IMR-90 (cell line): Measurements from ENCODE around the gene DACH1. TPM values are rescaled to one million over a fixed set of nuclear protein-coding genes. Genes with fewer than 3 reads are reported as not detected.

ENCODE experiments used
- ATAC-seq: fragments of 200-7000 bp; cut with Tn5 transposase; 2 replicates; pipeline ENCODE4 v1.9.1; 2020; ENCODE audit warnings: low read depth, mild to moderate bottlenecking, moderate library complexity
- BruUV-seq: library from RNA; stranded (reverse); fragments of 400-500 nt; replicated peaks from 2 replicates; lab custom pipeline; 2021; lab: Mats Ljungman, UMichigan
- CTCF ChIA-PET: fragments of 300-600 bp; formaldehyde crosslinking; extraction: SDS; loops from one replicate; lab custom pipeline; 2021; ENCODE audit warnings: antibody characterized with exemption; lab: Yijun Ruan, JAX
- POLR2A ChIA-PET: fragments of 300-600 bp; sonication (Branson Sonifier 250); formaldehyde crosslinking; loops from one replicate; lab custom pipeline; 2022; ENCODE audit warnings: antibody characterized with exemption; ENCODE audit not compliant: unreplicated experiment; lab: Charles Lee
- DNase-seq: peaks from one replicate; pipeline ENCODE4 v3.0.0; 2013
- H2AFZ ChIP-seq: replicated peaks from 2 replicates; pipeline ENCODE3; 2013; ENCODE audit warnings: low read length, mild to moderate bottlenecking; ENCODE audit not compliant: poor library complexity
- H2AK5ac ChIP-seq: 2 replicates; pipeline ENCODE4 v1.6.1; 2013; ENCODE audit warnings: low read depth, low read length, inconsistent platforms
- H2AK9ac ChIP-seq: replicated peaks from 2 replicates; pipeline ENCODE3; 2013; ENCODE audit warnings: mild to moderate bottlenecking, low read depth, low read length, moderate library complexity; ENCODE audit not compliant: poor library complexity
- H2BK120ac ChIP-seq: 2 replicates; pipeline ENCODE4 v1.6.1; 2013; ENCODE audit warnings: low read depth, low read length, inconsistent platforms
- H2BK15ac ChIP-seq: 3 replicates; pipeline ENCODE4 v1.6.1; 2013; ENCODE audit warnings: low read depth, low read length, inconsistent platforms
- H2BK20ac ChIP-seq: 2 replicates; pipeline ENCODE4 v1.6.1; 2013; ENCODE audit warnings: low read depth, mild to moderate bottlenecking, inconsistent platforms, low read length, moderate library complexity
- H2BK5ac ChIP-seq: 2 replicates; pipeline ENCODE4 v1.6.1; 2013; ENCODE audit warnings: mild to moderate bottlenecking, low read depth, low read length, inconsistent platforms; ENCODE audit not compliant: poor library complexity, severe bottlenecking
- H3K14ac ChIP-seq: replicated peaks from 2 replicates; pipeline ENCODE4 v1.6.1; 2013; ENCODE audit warnings: low read depth, low read length, inconsistent platforms
- H3K18ac ChIP-seq: 2 replicates; pipeline ENCODE4 v1.6.1; 2013; ENCODE audit warnings: low read depth, low read length, control low read depth
- H3K23ac ChIP-seq: 2 replicates; pipeline ENCODE4 v1.6.1; 2013; ENCODE audit warnings: low read depth, low read length, inconsistent platforms
- H3K27ac ChIP-seq: 2 replicates; pipeline ENCODE4 v1.5.1; 2013; ENCODE audit warnings: mild to moderate bottlenecking, control low read depth, low read length; ENCODE audit not compliant: insufficient read depth
- H3K27me3 ChIP-seq: 2 replicates; pipeline ENCODE4 v1.6.1; 2013; ENCODE audit warnings: low read length; ENCODE audit not compliant: control insufficient read depth, insufficient read depth
- H3K36me3 ChIP-seq: 2 replicates; pipeline ENCODE4 v1.6.1; 2013; ENCODE audit warnings: low read length, mixed read lengths; ENCODE audit not compliant: control insufficient read depth, insufficient read depth
- H3K4ac ChIP-seq: 2 replicates; pipeline ENCODE4 v1.6.1; 2013; ENCODE audit warnings: low read depth, low read length, inconsistent platforms
- H3K4me1 ChIP-seq: 2 replicates; pipeline ENCODE4 v1.6.1; 2013; ENCODE audit warnings: low read length, mixed read lengths; ENCODE audit not compliant: control insufficient read depth, insufficient read depth
- H3K4me2 ChIP-seq: 2 replicates; pipeline ENCODE4 v1.6.1; 2013; ENCODE audit warnings: low read depth, mild to moderate bottlenecking, control low read depth, low read length, moderate library complexity
- H3K4me3 ChIP-seq: 2 replicates; pipeline ENCODE4 v1.5.1; 2013; ENCODE audit warnings: low read depth, mild to moderate bottlenecking, control low read depth, low read length, moderate library complexity; ENCODE audit not compliant: insufficient read depth
- H3K56ac ChIP-seq: 2 replicates; pipeline ENCODE4 v1.6.1; 2013; ENCODE audit warnings: low read length, inconsistent platforms; ENCODE audit not compliant: insufficient read depth; ENCODE audit errors: extremely low read depth
- H3K79me1 ChIP-seq, 2 experiments: 2 replicates each; pipeline ENCODE4 v1.6.1; 2013; ENCODE audit warnings: low read length in 2 of 2, inconsistent platforms in 1 of 2, low read depth in 1 of 2
- H3K9ac ChIP-seq: 2 replicates; pipeline ENCODE4 v1.6.1; 2013; ENCODE audit warnings: low read depth, low read length, control low read depth
- H3K9me1 ChIP-seq: 2 replicates; pipeline ENCODE4 v1.6.1; 2013; ENCODE audit warnings: low read length, inconsistent platforms; ENCODE audit not compliant: insufficient read depth
- H3K9me3 ChIP-seq: 2 replicates; pipeline ENCODE4 v1.6.1; 2013; ENCODE audit warnings: low read length; ENCODE audit not compliant: control insufficient read depth, insufficient read depth
- H4K20me1 ChIP-seq: 2 replicates; pipeline ENCODE4 v1.6.1; 2013; ENCODE audit warnings: low read length, inconsistent platforms; ENCODE audit not compliant: insufficient read depth
- H4K5ac ChIP-seq: 2 replicates; pipeline ENCODE4 v1.6.1; 2013; ENCODE audit warnings: mild to moderate bottlenecking, low read depth, low read length, control low read depth
- H4K8ac ChIP-seq, 2 experiments: 2 replicates each; pipeline ENCODE4 v1.6.1; 2013; ENCODE audit warnings: low read depth in 2 of 2, low read length in 2 of 2, control low read depth in 1 of 2, inconsistent platforms in 1 of 2
- H4K91ac ChIP-seq: 2 replicates; pipeline ENCODE4 v1.6.1; 2013; ENCODE audit warnings: low read depth, low read length, inconsistent platforms; ENCODE audit not compliant: insufficient read depth
- BHLHE40 ChIP-seq: fragments of 150-350 bp; IDR thresholded peaks from 2 replicates; pipeline ENCODE4 v1.6.1; 2016; ENCODE audit warnings: mild to moderate bottlenecking, low read depth, low read length
- CHD1 ChIP-seq: IDR thresholded peaks from 2 replicates; pipeline ENCODE4 v1.6.1; 2012; ENCODE audit warnings: low read depth, low read length, improper control_type of control experiment
- FOS ChIP-seq: fragments of 150-350 bp; IDR thresholded peaks from 2 replicates; pipeline ENCODE4 v1.6.1; 2016; ENCODE audit warnings: low read depth, low read length
- MAFK ChIP-seq: IDR thresholded peaks from 2 replicates; pipeline ENCODE4 v1.6.1; 2012; ENCODE audit warnings: low read depth, low read length, improper control_type of control experiment
- MXI1 ChIP-seq: IDR thresholded peaks from 2 replicates; pipeline ENCODE4 v1.6.1; 2012; ENCODE audit warnings: low read depth, mild to moderate bottlenecking, low read length, moderate library complexity, borderline replicate concordance
- POLR2A ChIP-seq: IDR thresholded peaks from 2 replicates; pipeline ENCODE4 v1.6.1; 2012; ENCODE audit warnings: mild to moderate bottlenecking, low read depth, low read length
- RCOR1 ChIP-seq: IDR thresholded peaks from 2 replicates; pipeline ENCODE4 v1.6.1; 2012; ENCODE audit warnings: mild to moderate bottlenecking, low read length, improper control_type of control experiment; ENCODE audit not compliant: insufficient replicate concordance
- RFX5 ChIP-seq: IDR thresholded peaks from 2 replicates; pipeline ENCODE4 v1.8.0; 2012; ENCODE audit warnings: low read depth, mild to moderate bottlenecking, low read length, moderate library complexity
- SMC3 ChIP-seq: fragments of 150-350 bp; IDR thresholded peaks from 2 replicates; pipeline ENCODE4 v1.6.1; 2016; ENCODE audit warnings: low read depth, mild to moderate bottlenecking, antibody characterized with exemption, low read length, moderate library complexity
- WGBS, 2 experiments: methylation state at CpG; one replicate each; pipeline versions ENCODE4 v1.1.5 to v1.1.7; 2013; ENCODE audit warnings: missing lambda C conversion rate in 2 of 2; ENCODE audit not compliant: insufficient read length in 1 of 2; ENCODE audit errors: extremely low coverage in 2 of 2; 5-methylcytosine and 5-hydroxymethylcytosine counted together
- dilution Hi-C: fragments of 300-500 bp; cut with HindIII; formaldehyde crosslinking; loops from one replicate; pipeline ENCODE4 v1.14.3; 2018; ENCODE audit warnings: low sequenced_read_pairs; ENCODE audit not compliant: unreplicated experiment
- in situ Hi-C: fragments of 300-500 bp; cut with MboI; formaldehyde crosslinking; loops from 3 replicates; pipeline ENCODE4 v1.14.3; 2019; ENCODE audit warnings: low sequenced_read_pairs, inconsistent platforms, mixed read lengths
- intact Hi-C: fragments of 100-400 bp; cut with micrococcal nuclease; formaldehyde crosslinking; loops from 2 replicates; pipeline ENCODE4 v1.10.0; 2022
- polyA plus RNA-seq, 3 experiments: library from polyadenylated mRNA; depleted of rRNA; stranded (reverse); fragments of >200 nt; gene quantifications; 2 replicates each; pipeline ENCODE4 v1.2.3, GENCODE V29; 2012; ENCODE audit warnings: low replicate concordance in 1 of 3
- total RNA-seq: library from RNA; depleted of rRNA; stranded (reverse); fragments of >200 nt; gene quantifications from 2 replicates; pipeline ENCODE4 v1.2.3, GENCODE V29; 2012
- TF ChIP-seq, protein P1 (sequence below): fragments of 150-350 bp; IDR thresholded peaks from 2 replicates; pipeline ENCODE4 v1.6.1; 2016; ENCODE audit warnings: low read depth, mild to moderate bottlenecking, low read length, moderate library complexity, borderline replicate concordance
- TF ChIP-seq, protein P2 (sequence below): fragments of 150-350 bp; IDR thresholded peaks from 2 replicates; pipeline ENCODE4 v1.6.1; 2017; ENCODE audit warnings: mild to moderate bottlenecking, antibody characterized with exemption, low read length, low read depth

DACH1 gene
- total and polyA plus RNA-seq, 2 of the 4 experiments (the other 2 are of a cell fraction), result not detected

DNA sequence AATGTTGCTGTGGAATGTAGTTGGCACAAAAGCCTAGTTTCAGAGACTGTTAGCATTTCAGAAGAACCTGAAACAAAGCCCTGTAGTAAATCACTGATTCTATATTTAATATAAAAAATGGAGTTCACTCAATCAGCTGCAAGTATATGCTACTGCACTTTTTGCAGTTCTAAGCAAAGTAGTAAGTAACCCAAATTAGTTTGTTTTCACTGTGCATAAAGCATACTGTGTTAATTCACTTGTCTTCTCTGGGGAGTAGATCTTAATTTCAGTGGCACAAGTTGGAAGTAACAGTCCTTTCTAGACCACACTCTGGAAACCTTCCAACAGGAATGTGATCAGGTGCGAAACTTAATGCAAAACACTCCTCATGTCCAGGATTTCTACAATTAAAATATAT lies 139.3 kb downstream of the DACH1 start:
- Histone ChIP-seq H3K23ac (no peak overlapping the region), H3K4me2 (no peak overlapping the region), H4K8ac (no peak overlapping the region), H2AK5ac (no peak overlapping the region), H2BK15ac (no peak overlapping the region), H3K56ac (no peak overlapping the region), H3K4ac (no peak overlapping the region), H2BK5ac (no peak overlapping the region), H3K27me3 (no peaks in the 10 kb centered on the region), H2AFZ (no peak overlapping the region), H3K27ac (no peak overlapping the region), H2AK9ac (no peak overlapping the region), H3K9ac (no peak overlapping the region), H4K91ac (no peak overlapping the region), H4K5ac (no peak overlapping the region), H3K4me1 (no peaks in the 10 kb centered on the region), H3K14ac (no peak overlapping the region), H3K79me1 (no peaks in the 10 kb centered on the region), H2BK20ac (no peak overlapping the region), H3K9me3 (no peaks in the 10 kb centered on the region), H2BK120ac (no peak overlapping the region), H4K20me1 (no peaks in the 10 kb centered on the region), H3K9me1 (no peaks in the 10 kb centered on the region), H3K36me3 (no peaks in the 10 kb centered on the region), H3K18ac (no peak overlapping the region), H3K4me3 (no peak overlapping the region)
- ATAC-seq, result no peak
- no CpG with 5 or more reads among the region's 1 CpG for WGBS, 2 experiments
- in situ Hi-C loops, result no loop called here
- CTCF ChIA-PET, result no interaction called here
- DNase-seq, result no peak
- POLR2A ChIA-PET, result no interaction called here
- intact Hi-C loops, result no loop called here
- TF ChIP-seq BHLHE40 (no peak), CHD1 (no peak), RCOR1 (no peak), FOS (no peak), MXI1 (no peak), RFX5 (no peak), POLR2A (no peak), SMC3 (no peak), MAFK (no peak)
- TF ChIP-seq, protein P1, sequence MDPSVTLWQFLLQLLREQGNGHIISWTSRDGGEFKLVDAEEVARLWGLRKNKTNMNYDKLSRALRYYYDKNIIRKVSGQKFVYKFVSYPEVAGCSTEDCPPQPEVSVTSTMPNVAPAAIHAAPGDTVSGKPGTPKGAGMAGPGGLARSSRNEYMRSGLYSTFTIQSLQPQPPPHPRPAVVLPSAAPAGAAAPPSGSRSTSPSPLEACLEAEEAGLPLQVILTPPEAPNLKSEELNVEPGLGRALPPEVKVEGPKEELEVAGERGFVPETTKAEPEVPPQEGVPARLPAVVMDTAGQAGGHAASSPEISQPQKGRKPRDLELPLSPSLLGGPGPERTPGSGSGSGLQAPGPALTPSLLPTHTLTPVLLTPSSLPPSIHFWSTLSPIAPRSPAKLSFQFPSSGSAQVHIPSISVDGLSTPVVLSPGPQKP, result no peak
- TF ChIP-seq, protein P2, sequence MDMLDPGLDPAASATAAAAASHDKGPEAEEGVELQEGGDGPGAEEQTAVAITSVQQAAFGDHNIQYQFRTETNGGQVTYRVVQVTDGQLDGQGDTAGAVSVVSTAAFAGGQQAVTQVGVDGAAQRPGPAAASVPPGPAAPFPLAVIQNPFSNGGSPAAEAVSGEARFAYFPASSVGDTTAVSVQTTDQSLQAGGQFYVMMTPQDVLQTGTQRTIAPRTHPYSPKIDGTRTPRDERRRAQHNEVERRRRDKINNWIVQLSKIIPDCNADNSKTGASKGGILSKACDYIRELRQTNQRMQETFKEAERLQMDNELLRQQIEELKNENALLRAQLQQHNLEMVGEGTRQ, result no peak
- dilution Hi-C loops, result no loop called here
- BruUV-seq, result no TSS peak
